Hindlimb muscle (tissue), 1 donor: ENCODE data around the gene ITSN1. TPM values are rescaled to one million over a fixed set of nuclear protein-coding genes. Genes with fewer than 3 reads are reported as not detected.
A peak's percentile ranks its signal among the peaks of the same experiment; 100 is the strongest.
"Not testable (repeated sequence)": the region's sequence is repeated elsewhere in the genome, so short reads cannot be mapped to it uniquely, and the experiment has no call there.

Experiments used
- DNase-seq: peaks from one replicate; pipeline ENCODE4 v3.0.0-alpha.2; 2013
- polyA plus RNA-seq: library from polyadenylated mRNA; unstranded; fragments of 120-200 nt; gene quantifications from one replicate; pipeline ENCODE4 v1.2.1, GENCODE V29; 2013; ENCODE audit not compliant: insufficient read length

ITSN1 gene
- polyA plus RNA-seq, 1 donor: 34.1 TPM

DNA sequence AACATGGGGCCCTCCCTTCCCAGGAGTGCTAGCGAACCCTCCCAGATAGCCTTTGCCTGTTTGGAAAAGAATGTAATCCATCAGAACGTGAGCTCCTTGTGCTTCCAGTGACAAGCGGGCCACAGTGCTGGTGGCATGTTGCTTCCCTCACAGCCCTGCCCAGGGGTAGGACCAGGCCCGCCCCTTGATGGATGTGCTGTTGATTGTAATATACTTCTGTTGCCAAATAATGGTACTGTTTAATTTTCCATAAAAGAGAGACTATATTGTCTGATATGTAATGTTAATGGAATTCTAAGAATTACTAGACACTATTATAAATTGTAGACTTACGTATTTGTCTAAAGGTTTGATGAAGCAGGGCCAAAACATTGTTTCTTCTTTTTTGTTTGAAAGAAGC lies 256.9 kb downstream of the ITSN1 start:
- no peak for DNase-seq

DNA sequence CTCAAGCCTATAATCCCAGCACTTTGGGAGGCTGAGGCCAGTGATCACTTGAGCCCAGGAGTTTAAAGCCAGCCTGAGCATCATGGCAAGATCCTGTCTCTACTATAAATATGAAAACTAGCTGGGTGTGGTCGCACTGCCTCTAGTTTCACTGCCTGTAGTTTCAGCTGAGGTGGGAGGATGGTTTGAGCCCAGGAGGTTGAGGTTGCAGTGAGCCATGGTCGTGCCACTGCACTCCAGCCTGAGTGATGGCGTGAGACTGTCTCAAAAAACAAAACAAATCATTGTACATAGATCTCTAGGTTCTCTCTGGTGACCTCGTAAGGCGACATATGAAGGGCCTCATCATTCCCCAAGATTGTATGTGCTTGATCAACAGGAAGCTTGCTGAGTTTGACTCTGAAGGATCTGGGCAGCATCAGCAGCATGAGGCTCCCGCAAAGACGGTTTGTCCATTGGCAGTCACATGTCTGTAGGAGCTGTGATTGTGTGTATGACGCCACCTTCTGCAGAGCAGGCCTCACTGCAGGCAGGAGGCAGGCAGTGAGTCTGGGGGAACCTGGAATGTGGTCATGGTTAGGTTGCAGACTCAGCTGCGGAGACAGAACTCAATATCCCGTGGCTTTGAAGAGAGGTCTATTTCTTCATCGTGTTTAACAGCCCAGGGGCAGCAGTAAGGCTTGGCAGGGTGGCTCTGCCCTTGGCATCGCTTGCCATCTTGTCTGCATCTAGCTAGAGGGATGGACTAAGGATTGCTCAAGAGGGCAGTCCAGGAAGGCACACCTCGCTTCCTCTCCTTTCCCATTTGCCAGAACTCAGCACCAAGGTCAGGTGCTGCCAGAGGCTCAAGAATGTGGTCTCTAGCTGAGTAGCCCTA lies 259.3 kb downstream of the ITSN1 start:
- DNase-seq: no peak

DNA sequence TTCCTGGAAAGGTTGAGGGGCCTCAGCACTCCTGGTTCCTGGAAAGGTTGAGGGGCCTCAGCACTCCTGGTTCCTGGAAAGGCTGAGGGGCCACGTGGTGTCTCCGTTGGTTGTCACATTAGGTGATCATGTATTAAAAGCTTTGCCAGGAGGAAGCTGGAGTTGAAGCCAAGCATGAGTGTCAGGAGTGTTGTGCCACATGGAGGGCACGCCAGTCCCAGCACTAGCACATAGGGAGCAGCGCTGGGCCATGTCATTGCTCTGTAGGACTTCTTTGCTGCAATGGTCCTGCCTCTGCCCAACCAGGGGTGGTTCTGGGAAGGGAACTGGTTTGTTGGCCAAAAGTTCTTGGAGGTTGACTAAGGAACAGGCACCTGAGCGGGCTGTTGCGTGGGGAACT lies 260.0 kb downstream of the ITSN1 start:
- DNase-seq: no peak

DNA sequence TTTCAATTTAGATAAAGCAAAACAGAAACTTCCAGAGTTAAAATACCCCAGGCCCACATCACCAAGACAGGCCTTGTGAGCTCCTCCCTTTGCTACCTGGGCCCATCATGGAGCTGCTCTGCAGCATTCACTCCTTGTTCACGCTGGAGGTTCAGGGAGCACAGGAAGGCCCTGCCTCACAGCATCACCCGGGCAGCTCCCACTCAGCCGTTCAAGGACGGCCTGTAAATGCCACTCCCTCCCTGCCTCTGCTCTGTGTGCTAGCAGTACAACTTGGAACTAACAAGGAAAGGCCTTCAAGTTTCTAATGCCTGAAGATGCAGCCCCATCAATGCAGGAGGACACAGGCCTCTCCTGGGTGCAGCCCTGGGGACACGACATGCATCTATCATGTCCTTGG lies 261.7 kb downstream of the ITSN1 start:
- no peak for DNase-seq

DNA sequence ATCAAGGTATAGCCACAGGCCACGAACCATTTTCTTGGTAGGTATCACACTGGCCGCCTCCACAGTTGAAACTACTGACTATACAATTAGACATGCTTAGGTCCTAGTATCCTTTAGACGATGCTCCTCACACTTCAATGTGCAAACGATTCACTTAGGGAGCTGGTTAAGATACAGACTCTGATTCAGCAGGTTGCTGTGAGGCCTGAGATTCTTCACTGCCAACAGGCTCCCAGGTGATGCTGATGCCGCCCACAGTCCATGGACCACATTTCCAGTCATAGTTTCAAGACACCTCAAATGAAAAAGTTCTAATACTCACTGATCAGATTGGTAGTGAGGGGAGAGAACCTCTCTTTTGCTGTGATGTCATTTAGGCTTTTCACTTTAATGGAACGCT lies 266.5 kb downstream of the ITSN1 start:
- no peak for DNase-seq

DNA sequence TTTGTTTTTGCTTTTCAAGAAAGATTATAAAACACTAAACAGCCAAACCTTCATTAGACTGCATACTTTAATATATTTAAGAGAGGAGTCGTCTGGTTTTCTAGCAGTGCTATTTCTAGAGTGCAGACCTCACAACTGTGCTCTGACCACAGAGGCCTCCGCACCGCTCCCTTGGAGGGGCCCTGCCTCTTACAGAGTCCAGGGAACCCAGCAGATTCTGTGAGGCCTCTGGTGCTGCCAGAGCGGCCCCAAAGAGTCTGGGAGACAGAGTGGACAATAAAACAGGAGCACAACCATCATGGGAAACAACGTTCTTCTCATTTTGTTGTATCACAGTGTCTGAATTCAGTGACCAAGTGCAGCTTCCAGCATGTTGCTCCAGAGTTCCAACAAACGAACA lies 267.5 kb downstream of the ITSN1 start:
- DNase-seq: no peak

DNA sequence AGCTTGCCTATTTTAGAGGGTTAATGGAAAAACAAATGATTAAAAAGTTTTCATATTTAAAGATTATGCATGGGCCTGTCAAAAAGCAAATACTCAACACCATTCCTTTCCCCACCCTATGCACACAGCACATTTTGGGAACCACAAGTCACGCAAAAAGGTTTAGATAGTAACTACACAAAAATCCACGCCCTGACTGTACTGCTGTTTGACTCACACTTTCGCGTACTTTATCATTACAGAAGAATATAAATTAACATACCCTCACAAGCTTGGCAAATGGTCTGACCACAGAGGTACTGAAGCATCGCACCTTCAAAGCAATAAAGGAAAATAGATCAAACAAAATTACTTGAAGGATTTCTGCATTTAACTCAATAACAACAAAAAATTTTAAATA lies 271.9 kb downstream of the ITSN1 start:
- no peak for DNase-seq

DNA sequence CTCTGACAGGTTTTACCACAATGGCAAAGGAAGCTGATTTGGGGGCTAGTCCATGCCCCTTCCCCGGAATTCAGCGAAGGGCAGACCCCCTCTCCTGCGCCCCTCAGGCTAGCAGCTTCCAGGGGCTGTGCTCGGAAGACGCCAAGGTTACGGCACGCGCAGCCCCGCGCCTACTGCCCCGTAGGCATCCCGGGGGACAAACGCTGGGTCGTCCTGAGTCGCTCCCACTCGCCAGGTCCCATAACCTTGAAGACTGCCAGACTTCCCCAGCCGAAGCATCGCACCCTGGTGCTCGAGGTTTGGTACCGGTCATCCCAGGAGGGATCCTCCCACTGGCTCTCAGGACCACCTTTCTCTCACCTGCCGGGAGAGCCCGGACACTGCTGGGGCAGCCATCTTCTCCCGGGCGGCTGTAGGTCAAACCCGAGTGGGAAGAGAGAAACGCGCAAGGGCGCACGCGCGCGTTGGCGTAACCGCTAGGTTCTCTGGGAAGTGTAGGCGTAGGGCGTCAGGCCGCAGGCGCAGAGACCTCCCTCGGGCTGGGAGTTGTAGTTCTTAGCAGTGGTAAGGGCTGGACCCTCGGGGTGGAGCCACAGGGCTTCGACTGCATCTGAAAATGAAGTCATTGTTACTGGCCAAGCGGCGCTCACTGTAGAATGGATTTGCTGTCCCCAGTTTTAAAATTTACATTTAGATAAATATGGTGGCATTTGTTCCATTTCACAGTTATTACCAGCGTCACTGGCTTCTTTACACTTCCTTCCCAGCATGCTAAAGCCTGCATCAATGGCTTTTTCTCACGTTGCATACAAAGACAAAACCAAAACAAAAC lies 273.3 kb downstream of the ITSN1 start, which contains the start of gene ATP5PO:
Gene ATP5PO (minus strand): TSS at position 437 of the 832 bp plus-strand sequence. CDS start 41 bp downstream, at position 396.
- DNase-seq: peak; percentile 99

DNA sequence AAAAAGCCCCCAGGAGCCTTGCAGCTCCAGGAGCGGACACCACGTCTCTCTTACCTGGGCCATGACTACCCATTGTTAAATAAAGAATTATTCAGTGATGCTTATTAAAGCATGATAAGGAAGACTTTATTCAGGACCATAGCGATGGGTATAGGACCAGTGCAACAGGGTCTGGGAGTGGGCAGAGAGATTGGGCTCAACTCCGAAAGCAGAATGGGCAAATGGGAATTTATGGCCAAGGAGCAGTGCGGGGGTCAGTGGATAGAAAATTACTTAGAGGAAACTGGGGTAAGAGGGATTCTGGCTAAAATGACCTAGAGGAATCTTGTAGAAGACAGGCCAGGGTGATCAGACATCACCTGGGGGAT lies 273.9 kb downstream of the ITSN1 start:
- no peak for DNase-seq

DNA sequence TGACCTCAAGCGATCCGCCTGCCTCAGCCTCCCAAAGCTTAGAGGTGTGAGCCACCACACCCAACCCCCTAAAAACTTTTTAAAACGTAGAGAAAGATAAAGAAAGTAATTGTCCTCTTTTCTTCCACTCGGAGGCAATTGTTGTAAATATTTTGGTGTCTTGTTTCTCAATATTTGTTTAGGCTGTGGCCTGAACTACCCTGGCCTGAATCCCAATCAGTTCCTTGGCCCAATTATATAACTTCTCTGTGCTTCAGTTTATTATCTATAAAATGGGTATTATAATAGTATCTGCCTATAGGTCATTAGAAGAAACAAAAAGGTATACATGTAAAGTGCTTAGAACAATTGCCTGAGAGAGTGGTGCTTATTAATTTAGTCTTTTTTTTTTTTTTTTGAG lies 275.1 kb downstream of the ITSN1 start:
- DNase-seq: no peak

DNA sequence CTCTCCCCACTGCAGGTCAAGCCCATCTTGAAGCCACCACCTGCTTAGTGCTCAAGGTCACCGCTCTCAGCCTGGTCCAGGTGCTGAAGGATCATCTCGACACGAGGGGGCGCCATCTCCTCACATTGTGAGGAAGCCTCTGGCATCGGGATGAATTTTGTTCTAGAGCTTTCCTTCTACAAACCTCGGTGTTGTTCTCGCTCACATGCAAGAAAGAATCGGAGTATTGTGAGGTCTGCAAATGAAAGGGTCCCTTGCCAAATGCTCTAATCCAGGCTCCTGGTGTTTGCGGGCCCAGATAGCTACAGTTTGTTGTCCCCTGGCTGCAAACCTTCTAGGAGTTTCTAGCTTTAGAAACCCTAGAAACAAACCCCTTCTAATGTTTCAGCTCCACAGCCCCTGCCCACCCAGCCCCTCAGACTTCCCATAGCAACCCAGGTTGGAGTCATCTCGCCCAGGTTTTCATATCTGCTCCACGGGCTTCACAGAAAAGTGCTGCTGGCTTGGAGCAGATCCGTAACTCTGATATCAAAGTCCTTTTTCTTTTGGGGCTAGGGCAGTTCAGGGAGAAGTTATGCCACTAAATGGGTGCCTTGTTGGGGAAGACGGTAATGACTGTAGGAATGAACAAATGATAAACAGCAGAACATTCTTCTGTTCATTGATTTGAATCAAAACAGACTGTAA lies 281.9 kb downstream of the ITSN1 start:
- peak; percentile 84 for DNase-seq

DNA sequence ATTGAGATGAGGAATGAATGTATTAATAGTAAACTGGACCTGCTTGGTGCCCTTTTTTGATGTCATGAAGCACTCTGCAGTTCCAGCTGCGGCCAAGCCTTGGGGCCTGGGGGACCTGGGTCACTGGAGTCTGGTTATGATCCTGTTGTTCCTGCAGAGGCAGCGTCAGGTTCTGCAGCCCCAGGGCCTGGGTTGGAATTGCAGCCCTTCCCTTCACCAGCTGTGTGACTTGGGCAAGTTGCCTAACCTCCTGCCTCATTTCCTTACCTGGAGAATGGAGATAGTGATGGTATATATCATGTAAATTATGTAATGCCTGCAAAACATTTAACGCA lies 282.4 kb downstream of the ITSN1 start:
- DNase-seq: no peak

DNA sequence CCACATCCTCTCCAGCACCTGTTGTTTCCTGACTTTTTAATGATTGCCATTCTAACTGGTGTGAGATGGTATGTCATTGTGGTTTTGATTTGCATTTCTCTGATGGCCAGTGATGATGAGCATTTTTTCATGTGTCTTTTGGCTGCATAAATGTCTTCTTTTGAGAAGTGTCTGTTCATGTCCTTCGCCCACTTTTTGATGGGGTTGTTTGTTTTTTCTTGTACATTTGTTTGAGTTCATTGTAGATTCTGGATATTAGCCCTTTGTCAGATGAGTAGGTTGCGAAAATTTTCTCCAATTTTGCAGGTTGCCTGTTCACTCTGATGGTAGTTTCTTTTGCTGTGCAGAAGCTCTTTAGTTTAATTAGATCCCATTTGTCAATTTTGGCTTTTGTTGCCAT lies 283.9 kb downstream of the ITSN1 start:
- DNase-seq: not testable (repeated sequence)

DNA sequence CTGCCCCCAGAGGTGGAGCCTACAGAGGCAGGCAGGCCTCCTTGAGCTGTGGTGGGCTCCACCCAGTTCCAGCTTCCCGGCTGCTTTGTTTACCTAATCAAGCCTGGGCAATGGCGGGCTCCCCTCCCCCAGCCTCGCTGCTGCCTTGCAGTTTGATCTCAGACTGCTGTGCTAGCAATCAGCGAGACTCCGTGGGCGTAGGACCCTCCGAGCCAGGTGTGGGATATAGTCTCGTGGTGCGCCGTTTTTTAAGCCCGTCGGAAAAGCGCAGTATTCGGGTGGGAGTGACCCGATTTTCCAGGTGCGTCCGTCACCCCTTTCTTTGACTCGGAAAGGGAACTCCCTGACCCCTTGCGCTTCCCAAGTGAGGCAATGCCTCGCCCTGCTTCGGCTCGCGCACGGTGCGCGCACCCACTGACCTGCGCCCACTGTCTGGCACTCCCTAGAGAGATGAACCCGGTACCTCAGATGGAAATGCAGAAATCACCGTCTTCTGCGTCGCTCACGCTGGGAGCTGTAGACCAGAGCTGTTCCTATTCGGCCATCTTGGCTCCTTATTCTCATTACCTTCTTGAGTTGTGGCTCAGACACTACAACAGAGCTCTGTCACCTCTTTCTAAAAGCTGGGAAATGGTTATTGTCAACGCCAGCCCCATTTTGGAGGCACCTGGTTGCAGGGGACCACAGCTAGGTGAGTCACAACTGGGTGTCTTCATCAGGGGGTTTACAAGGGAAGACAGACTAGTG lies 288.9 kb downstream of the ITSN1 start:
- DNase-seq: not testable (repeated sequence)

DNA sequence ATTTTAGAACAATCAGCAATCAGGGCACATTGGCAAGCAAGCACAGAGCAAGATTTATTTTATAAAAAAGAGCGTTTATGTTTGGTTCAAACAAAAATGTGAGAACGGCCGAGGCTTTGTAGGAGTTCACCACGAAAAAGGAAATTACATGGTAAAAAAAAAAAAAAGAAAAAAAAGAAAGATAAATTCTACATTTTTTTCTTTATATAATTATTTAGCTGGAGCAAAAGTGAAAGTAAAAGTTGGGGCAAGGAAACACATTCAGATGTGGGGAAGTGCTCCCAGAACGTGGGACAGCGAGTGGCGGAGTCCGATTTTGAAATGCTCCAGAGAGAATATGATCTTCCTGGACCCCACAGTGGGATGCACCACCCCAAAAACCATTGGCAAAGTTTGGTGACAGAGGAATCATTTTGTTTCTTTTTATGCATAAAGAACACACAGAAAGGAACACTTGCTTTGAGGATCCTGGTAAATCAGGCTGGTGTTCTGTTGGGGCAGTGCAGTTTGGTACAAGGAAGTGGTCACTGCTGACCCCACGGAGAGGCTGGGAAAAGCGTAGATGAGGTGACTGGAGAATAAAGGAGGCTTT lies 289.6 kb downstream of the ITSN1 start:
- no peak for DNase-seq

DNA sequence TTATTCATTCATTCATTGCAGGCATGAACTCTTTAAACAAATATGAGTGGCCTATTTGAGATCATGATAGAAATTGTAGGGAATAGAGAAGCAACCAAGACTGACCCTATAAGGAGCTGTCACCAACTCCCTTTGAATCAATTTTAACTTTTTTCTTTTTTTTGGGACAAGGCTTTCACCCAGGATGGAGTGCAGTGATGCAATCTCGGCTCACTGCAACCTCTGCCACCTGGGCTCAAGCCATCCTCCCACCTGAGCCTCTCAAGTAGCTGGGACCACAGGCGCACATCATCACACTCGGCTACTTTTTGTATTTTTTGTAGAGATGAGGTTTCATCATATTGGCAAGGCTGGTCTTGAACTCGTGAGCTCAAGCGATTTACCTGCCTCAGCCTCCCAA lies 290.4 kb downstream of the ITSN1 start:
- DNase-seq: no peak

DNA sequence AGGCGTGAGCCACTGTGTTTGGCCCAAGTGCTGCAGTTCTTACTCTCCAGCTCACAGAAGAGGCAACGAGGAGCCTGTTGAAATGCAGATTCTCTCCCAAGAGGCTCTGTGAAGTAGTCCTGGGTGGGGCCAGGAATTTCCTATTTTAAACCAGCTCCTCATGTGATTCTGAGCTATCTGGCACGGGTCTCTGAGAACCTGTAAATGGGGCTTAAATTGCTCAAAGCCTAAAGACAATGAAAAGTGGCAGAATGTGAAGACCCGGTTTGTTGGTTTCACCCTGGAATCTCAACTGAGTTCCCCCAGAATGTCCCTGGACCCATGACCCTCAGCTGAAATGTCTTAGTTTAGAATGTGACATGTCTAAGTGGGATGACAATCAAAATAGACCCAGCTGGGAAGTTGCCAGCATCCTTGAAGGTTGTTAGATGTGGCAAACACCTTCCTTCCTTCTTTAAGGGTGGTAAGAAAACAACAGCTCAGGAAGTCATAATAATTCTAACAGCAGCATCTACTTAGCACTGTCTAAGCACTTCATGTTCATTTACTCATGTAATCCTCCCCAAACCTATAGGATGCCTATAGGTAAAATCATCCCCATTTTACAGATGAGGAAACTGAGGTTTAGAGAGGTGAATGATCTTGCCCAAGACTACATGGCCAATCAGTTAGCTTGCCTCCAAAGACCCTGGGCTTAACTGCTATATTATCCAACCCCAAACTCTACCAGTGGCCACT lies 294.2 kb downstream of the ITSN1 start:
- no peak for DNase-seq

DNA sequence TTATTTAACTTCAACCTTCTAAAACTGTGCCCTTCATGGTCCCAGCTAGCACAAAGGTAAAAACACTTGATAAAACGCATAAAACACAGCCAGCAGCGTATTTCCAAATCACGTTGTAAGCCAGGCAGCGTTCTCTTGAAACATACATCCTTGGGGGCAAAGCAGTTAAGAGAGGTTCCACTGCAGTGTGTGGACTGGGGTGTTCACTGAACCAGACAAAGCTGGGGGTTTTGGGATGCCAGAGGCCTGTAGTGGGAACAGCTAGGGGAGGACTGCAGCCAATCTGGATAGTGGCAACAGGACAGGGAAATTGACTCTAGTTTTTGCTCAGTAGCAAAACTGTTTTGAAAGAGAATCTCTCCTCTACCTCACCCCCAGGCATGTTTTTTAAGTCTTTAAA lies 294.8 kb downstream of the ITSN1 start:
- DNase-seq: no peak

DNA sequence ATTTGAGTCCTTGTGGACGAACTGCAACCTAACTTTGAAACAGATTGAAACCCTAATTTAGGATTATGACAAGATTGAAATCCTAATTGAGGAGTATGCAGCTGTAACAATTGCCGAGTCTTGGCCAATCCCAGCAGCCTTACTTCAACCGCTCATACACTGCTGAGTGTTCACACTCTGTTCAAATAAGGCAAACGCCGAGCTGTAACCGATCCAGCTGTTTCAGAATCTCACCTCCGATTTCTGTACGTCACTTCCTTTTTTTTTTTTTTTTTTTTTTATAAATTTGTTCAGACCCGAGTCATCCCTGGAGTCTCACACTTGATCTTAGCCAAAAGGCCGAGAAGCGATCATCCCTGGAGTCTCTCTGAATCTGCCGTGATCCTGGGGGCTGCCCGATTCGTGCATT lies 295.6 kb downstream of the ITSN1 start:
- no peak for DNase-seq

DNA sequence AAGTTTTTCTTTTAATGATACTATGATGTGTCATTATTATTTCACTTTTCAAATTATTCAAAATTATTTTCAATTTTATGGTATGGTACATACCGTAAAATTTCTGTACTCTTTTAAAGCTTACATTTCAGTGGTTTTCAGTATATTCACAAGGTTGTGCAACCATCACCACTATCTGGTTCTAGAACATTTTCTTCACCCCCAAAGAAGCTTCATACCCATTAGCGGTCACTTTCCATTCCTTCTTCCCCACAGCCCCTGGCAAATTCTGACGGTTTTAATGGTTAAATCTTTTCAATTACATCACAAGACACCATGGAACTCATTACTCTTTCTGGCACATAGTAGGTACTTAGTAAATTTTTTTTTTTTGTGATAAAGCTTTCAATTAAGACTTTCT lies 296.1 kb downstream of the ITSN1 start:
- DNase-seq: no peak

DNA sequence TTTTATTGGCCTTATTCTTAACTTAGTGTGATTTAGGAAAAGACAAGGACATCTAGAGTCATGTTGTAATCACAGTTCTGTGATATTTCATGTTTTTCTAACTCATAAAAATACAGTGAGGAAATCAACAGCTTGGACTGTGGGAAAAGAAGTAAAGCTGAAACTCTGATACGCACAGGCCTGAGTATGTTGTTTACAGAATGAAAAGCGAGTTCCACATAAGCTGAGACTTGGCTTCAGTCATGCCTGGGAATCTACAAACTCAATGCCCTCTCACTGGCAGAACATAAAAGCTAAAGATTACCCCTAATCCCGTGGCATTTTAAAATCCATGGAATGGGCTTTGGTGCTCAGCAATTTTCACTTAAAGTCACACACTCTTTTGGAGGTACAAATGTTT lies 296.9 kb downstream of the ITSN1 start:
- no peak for DNase-seq
